WTC11 (cell line): Measurements from ENCODE around the gene RNF224. TPM values are rescaled to one million over a fixed set of nuclear protein-coding genes. Genes with fewer than 3 reads are reported as not detected.

Experiments
- ATAC-seq: fragments of 200-7000 bp; cut with Tn5 transposase; 2 replicates; pipeline ENCODE4 v1.10.0; 2021; ENCODE audit warnings: mild to moderate bottlenecking, moderate library complexity
- CTCF ChIA-PET: fragments of 300-600 bp; sonication (Branson Sonifier 250); formaldehyde crosslinking; loops from one replicate; lab custom pipeline; 2021; ENCODE audit warnings: antibody characterized with exemption; lab: Charles Lee
- POLR2A ChIA-PET: fragments of 350-600 bp; sonication (Branson Sonifier 250); formaldehyde crosslinking; loops from one replicate; lab custom pipeline; 2021; ENCODE audit warnings: antibody characterized with exemption; lab: Charles Lee
- DNase-seq: peaks from one replicate; pipeline ENCODE4 v3.0.0; 2021; ENCODE audit warnings: low spot score
- H3K27ac Mint-ChIP-seq: 2 replicates; pipeline ENCODE4 v1.8.0; 2021; ENCODE audit warnings: mixed read lengths
- H3K27me3 Mint-ChIP-seq: 2 replicates; pipeline ENCODE4 v1.8.0; 2021; ENCODE audit warnings: low read depth, mild to moderate bottlenecking, moderate library complexity, mixed read lengths
- H3K36me3 Mint-ChIP-seq: 2 replicates; pipeline ENCODE4 v1.8.0; 2021; ENCODE audit warnings: mixed read lengths
- H3K4me1 Mint-ChIP-seq: 2 replicates; pipeline ENCODE4 v1.8.0; 2022; ENCODE audit warnings: mixed read lengths
- H3K4me3 Mint-ChIP-seq: 2 replicates; pipeline ENCODE4 v1.8.0; 2021; ENCODE audit warnings: mild to moderate bottlenecking, moderate library complexity, mixed read lengths
- H3K9me3 Mint-ChIP-seq: 2 replicates; pipeline ENCODE4 v1.8.0; 2021; ENCODE audit warnings: mixed read lengths
- ATF2 ChIP-seq: sonication (generic); formaldehyde crosslinking; IDR thresholded peaks from 2 replicates; pipeline ENCODE4 v1.8.1; 2022; ENCODE audit warnings: low read depth, missing genetic modification reagents, borderline replicate concordance
- FOXP1 ChIP-seq: sonication (generic); formaldehyde crosslinking; IDR thresholded peaks from 2 replicates; pipeline ENCODE4 v1.8.0; 2022; ENCODE audit warnings: missing genetic modification reagents, mild to moderate bottlenecking, moderate library complexity, borderline replicate concordance
- JAZF1 ChIP-seq: fragments of 250-450 bp; sonication (Bioruptor Pico); IDR thresholded peaks from 2 replicates; pipeline ENCODE4 v1.9.0; 2021; ENCODE audit warnings: moderate library complexity, mild to moderate bottlenecking, inconsistent platforms
- PRRX2 ChIP-seq: fragments of 250-450 bp; sonication (Bioruptor Pico); IDR thresholded peaks from 2 replicates; pipeline ENCODE4 v1.8.0; 2021; ENCODE audit warnings: mild to moderate bottlenecking
- RELA ChIP-seq: sonication (generic); formaldehyde crosslinking; IDR thresholded peaks from 2 replicates; pipeline ENCODE4 v1.8.1; 2022; ENCODE audit warnings: missing genetic modification reagents, mild to moderate bottlenecking, borderline replicate concordance
- SP1 ChIP-seq: sonication (generic); formaldehyde crosslinking; conservative IDR thresholded peaks from 2 replicates; pipeline ENCODE4 v1.8.1; 2022; ENCODE audit warnings: missing genetic modification reagents
- TCF7 ChIP-seq: sonication (generic); formaldehyde crosslinking; IDR thresholded peaks from 2 replicates; pipeline ENCODE4 v1.8.0; 2022; ENCODE audit warnings: mild to moderate bottlenecking, low read depth, missing genetic modification reagents, moderate library complexity
- ZBTB21 ChIP-seq: sonication (generic); formaldehyde crosslinking; IDR thresholded peaks from 2 replicates; pipeline ENCODE4 v1.8.1; 2023; ENCODE audit warnings: mild to moderate bottlenecking, missing genetic modification reagents, borderline replicate concordance
- ZMAT4 ChIP-seq: fragments of 250-450 bp; sonication (Bioruptor Pico); IDR thresholded peaks from 2 replicates; pipeline ENCODE4 v1.9.0; 2021; ENCODE audit warnings: mild to moderate bottlenecking
- ZNF219 ChIP-seq: sonication (generic); formaldehyde crosslinking; IDR thresholded peaks from 2 replicates; pipeline ENCODE4 v1.8.0; 2023; ENCODE audit warnings: missing genetic modification reagents, mild to moderate bottlenecking, borderline replicate concordance
- ZNF263 ChIP-seq: sonication (generic); formaldehyde crosslinking; IDR thresholded peaks from 2 replicates; pipeline ENCODE4 v1.8.1; 2022; ENCODE audit warnings: low read depth, mild to moderate bottlenecking, moderate library complexity, missing genetic modification reagents
- ZNF396 ChIP-seq: fragments of 250-450 bp; sonication (Bioruptor Pico); IDR thresholded peaks from 2 replicates; pipeline ENCODE4 v1.8.0; 2021; ENCODE audit warnings: mild to moderate bottlenecking, moderate library complexity, borderline replicate concordance
- total RNA-seq: library from RNA; stranded (reverse); gene quantifications from 3 replicates; pipeline ENCODE4 v1.2.3, GENCODE V29; 2021
- TF ChIP-seq, protein P1 (sequence below): fragments of 200-600 bp; IDR thresholded peaks from 2 replicates; pipeline ENCODE4 v1.8.0; 2022; ENCODE audit warnings: antibody characterized with exemption
- TF ChIP-seq, protein P2 (sequence below): sonication (generic); formaldehyde crosslinking; IDR thresholded peaks from 2 replicates; pipeline ENCODE4 v1.8.1; 2023; ENCODE audit warnings: mild to moderate bottlenecking, moderate library complexity, missing genetic modification reagents

RNF224 gene
- total RNA-seq, 1 experiment from 2014 or later = 0.59 TPM

DNA sequence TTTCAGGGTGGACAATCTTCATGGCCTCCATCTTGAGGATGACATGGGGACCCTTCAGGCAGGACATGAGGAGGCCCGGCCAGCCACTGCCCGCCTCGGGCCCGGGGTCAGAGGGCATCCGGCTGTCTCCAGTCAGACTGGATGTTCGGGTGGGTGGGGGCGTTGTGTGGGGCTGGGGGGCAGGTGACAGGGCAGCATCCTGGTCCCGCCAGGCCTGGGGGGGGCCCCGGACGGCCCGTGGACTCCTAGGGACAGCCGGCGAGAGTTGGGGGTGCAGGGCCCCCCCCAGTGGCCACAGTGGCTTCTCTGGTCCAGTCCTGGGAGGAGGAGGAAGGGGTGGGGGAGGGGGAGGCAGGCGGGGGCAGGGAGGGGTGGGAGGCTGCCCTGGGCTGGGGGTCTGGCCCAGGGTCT lies 6.2 kb upstream of the RNF224 start (continued):
- TF ChIP-seq ZNF219 (CRISPR knock-in tag) (no peak), PRRX2 (no peak), ZMAT4 (CRISPR knock-in tag) (no peak), FOXP1 (CRISPR knock-in tag) (no peak), ATF2 (CRISPR knock-in tag) (no peak), ZNF396 (CRISPR knock-in tag) (no peak), RELA (CRISPR knock-in tag) (no peak), JAZF1 (no peak), TCF7 (CRISPR knock-in tag) (no peak), ZNF263 (CRISPR knock-in tag) (no peak)
- TF ChIP-seq, protein P1, sequence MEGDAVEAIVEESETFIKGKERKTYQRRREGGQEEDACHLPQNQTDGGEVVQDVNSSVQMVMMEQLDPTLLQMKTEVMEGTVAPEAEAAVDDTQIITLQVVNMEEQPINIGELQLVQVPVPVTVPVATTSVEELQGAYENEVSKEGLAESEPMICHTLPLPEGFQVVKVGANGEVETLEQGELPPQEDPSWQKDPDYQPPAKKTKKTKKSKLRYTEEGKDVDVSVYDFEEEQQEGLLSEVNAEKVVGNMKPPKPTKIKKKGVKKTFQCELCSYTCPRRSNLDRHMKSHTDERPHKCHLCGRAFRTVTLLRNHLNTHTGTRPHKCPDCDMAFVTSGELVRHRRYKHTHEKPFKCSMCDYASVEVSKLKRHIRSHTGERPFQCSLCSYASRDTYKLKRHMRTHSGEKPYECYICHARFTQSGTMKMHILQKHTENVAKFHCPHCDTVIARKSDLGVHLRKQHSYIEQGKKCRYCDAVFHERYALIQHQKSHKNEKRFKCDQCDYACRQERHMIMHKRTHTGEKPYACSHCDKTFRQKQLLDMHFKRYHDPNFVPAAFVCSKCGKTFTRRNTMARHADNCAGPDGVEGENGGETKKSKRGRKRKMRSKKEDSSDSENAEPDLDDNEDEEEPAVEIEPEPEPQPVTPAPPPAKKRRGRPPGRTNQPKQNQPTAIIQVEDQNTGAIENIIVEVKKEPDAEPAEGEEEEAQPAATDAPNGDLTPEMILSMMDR = no peak
- TF ChIP-seq, all 79 proteins: peak for 0

GRCh38 chr9:137221506-137222111 lies 5.7 kb upstream of the RNF224 start:
- Mint-ChIP-seq H3K4me3 (no peak overlapping the region), H3K4me1 (peaks cover 4% of the 10 kb centered on the region; the same call in 1 of the 2 replicates), H3K9me3 (no peaks in the 10 kb centered on the region), H3K36me3 (no peaks in the 10 kb centered on the region), H3K27ac (no peak overlapping the region), H3K27me3 (no peaks in the 10 kb centered on the region)
- POLR2A ChIA-PET = interaction anchor here (2.8 kb wide), 1 partner anchor 21 kb away, joined by 12 read pairs; the partner anchor contains the start of gene TPRN
- CTCF ChIA-PET = interaction anchor here (0.6 to 8.9 kb wide), 14 partner anchors 14 to 496 kb away, joined by 3 to 143 read pairs (median 5); partner anchors contain the start of genes NPDC1, SAPCD2 and TPRN
- DNase-seq (peak; percentile 68), ATAC-seq (peak; percentile 9)
- TF ChIP-seq ZMAT4 (CRISPR knock-in tag) = no peak
- no peak for TF ChIP-seq ZBTB21
- 0 out of 2 replicates have a peak, but pooled peaks have one; percentile 34 for TF ChIP-seq FOXP1 (CRISPR knock-in tag)
- peak; percentile 53; the same call in 1 of the 2 replicates for TF ChIP-seq SP1
- TF ChIP-seq, protein P2, sequence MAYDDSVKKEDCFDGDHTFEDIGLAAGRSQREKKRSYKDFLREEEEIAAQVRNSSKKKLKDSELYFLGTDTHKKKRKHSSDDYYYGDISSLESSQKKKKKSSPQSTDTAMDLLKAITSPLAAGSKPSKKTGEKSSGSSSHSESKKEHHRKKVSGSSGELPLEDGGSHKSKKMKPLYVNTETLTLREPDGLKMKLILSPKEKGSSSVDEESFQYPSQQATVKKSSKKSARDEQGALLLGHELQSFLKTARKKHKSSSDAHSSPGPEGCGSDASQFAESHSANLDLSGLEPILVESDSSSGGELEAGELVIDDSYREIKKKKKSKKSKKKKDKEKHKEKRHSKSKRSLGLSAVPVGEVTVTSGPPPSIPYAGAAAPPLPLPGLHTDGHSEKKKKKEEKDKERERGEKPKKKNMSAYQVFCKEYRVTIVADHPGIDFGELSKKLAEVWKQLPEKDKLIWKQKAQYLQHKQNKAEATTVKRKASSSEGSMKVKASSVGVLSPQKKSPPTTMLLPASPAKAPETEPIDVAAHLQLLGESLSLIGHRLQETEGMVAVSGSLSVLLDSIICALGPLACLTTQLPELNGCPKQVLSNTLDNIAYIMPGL (CRISPR knock-in tag) = peak; percentile 45; the same call in 1 of the 2 replicates
